Ishikawa (cell line): ENCODE results near the gene E2F2.

Experiments used
- CEBPB ChIP-seq: IDR thresholded peaks from 2 replicates; pipeline ENCODE4 v1.6.1; 2012
- CREB1 ChIP-seq: IDR thresholded peaks from 2 replicates; pipeline ENCODE4 v1.6.1; 2012; ENCODE audit warnings: low read depth
- EGR1 ChIP-seq: IDR thresholded peaks from 2 replicates; pipeline ENCODE4 v1.6.1; 2012
- EP300 ChIP-seq: IDR thresholded peaks from 2 replicates; pipeline ENCODE4 v1.6.1; 2012; ENCODE audit warnings: borderline replicate concordance
- FOXM1 ChIP-seq: IDR thresholded peaks from 2 replicates; pipeline ENCODE4 v1.6.1; 2012; ENCODE audit warnings: low read depth, borderline replicate concordance
- MAX ChIP-seq: IDR thresholded peaks from 2 replicates; pipeline ENCODE4 v1.6.1; 2012
- NFIC ChIP-seq: IDR thresholded peaks from 2 replicates; pipeline ENCODE4 v1.6.1; 2012
- RAD21 ChIP-seq: IDR thresholded peaks from 2 replicates; pipeline ENCODE4 v1.6.1; 2012; ENCODE audit warnings: low read depth
- TAF1 ChIP-seq: IDR thresholded peaks from 2 replicates; pipeline ENCODE4 v1.6.1; 2012; ENCODE audit warnings: low read depth, mild to moderate bottlenecking
- TCF12 ChIP-seq: IDR thresholded peaks from 2 replicates; pipeline ENCODE4 v1.6.1; 2012; ENCODE audit warnings: low read depth
- TEAD4 ChIP-seq: IDR thresholded peaks from 2 replicates; pipeline ENCODE4 v1.6.1; 2012
- USF1 ChIP-seq: IDR thresholded peaks from 2 replicates; pipeline ENCODE4 v1.6.1; 2012
- YY1 ChIP-seq: IDR thresholded peaks from 2 replicates; pipeline ENCODE4 v1.6.1; 2012; ENCODE audit warnings: low read depth
- ZBTB7A ChIP-seq: IDR thresholded peaks from 2 replicates; pipeline ENCODE4 v1.6.1; 2012; ENCODE audit warnings: low read depth
- TF ChIP-seq, protein P1 (sequence below): IDR thresholded peaks from 2 replicates; pipeline ENCODE4 v1.6.1; 2012; ENCODE audit warnings: low read depth, mild to moderate bottlenecking

Gene E2F2

DNA sequence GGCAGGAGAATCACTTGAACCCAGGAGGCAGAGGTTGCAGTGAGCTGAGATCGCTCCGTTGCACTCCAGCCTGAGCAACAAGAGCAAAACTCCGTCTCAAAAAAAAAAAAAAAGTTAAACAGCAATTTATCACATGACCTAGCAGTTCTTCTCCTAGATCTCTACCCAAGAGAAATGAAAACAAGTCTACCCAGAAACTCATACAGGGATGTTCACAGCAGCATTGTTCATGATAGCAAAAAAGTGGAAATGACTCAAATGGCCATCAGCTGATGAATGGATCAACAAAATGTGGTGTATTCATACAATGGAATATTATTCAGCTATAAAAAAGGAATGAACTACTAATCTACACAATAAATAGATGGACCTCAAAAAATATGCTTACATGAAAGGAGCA lies 40.4 kb upstream of the E2F2 start:
- no peak for TF ChIP-seq CREB1
- TF ChIP-seq EGR1, result no peak
- no peak for TF ChIP-seq TCF12

GRCh38 chr1:23570001-23570691 lies 39.1 kb upstream of the E2F2 start:
- no peak for TF ChIP-seq TAF1
- TF ChIP-seq TCF12, result no peak
- no peak for TF ChIP-seq TEAD4
- no peak for TF ChIP-seq RAD21
- no peak for TF ChIP-seq YY1
- TF ChIP-seq, protein P1, sequence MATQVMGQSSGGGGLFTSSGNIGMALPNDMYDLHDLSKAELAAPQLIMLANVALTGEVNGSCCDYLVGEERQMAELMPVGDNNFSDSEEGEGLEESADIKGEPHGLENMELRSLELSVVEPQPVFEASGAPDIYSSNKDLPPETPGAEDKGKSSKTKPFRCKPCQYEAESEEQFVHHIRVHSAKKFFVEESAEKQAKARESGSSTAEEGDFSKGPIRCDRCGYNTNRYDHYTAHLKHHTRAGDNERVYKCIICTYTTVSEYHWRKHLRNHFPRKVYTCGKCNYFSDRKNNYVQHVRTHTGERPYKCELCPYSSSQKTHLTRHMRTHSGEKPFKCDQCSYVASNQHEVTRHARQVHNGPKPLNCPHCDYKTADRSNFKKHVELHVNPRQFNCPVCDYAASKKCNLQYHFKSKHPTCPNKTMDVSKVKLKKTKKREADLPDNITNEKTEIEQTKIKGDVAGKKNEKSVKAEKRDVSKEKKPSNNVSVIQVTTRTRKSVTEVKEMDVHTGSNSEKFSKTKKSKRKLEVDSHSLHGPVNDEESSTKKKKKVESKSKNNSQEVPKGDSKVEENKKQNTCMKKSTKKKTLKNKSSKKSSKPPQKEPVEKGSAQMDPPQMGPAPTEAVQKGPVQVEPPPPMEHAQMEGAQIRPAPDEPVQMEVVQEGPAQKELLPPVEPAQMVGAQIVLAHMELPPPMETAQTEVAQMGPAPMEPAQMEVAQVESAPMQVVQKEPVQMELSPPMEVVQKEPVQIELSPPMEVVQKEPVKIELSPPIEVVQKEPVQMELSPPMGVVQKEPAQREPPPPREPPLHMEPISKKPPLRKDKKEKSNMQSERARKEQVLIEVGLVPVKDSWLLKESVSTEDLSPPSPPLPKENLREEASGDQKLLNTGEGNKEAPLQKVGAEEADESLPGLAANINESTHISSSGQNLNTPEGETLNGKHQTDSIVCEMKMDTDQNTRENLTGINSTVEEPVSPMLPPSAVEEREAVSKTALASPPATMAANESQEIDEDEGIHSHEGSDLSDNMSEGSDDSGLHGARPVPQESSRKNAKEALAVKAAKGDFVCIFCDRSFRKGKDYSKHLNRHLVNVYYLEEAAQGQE, result no peak

GRCh38 chr1:23568608-23569383 lies 37.8 kb upstream of the E2F2 start:
- TF ChIP-seq USF1, result no peak
- no peak for TF ChIP-seq YY1
- TF ChIP-seq CREB1, result no peak
- TF ChIP-seq CEBPB, result no peak
- no peak for TF ChIP-seq TCF12
- no peak for TF ChIP-seq EGR1
- no peak for TF ChIP-seq RAD21
- TF ChIP-seq EP300, result no peak
- no peak for TF ChIP-seq TEAD4
- TF ChIP-seq, protein P1, result no peak
- TF ChIP-seq MAX, result no peak
- TF ChIP-seq FOXM1, result no peak
- TF ChIP-seq ZBTB7A, result no peak
- no peak for TF ChIP-seq NFIC
- TF ChIP-seq TAF1, result no peak

DNA sequence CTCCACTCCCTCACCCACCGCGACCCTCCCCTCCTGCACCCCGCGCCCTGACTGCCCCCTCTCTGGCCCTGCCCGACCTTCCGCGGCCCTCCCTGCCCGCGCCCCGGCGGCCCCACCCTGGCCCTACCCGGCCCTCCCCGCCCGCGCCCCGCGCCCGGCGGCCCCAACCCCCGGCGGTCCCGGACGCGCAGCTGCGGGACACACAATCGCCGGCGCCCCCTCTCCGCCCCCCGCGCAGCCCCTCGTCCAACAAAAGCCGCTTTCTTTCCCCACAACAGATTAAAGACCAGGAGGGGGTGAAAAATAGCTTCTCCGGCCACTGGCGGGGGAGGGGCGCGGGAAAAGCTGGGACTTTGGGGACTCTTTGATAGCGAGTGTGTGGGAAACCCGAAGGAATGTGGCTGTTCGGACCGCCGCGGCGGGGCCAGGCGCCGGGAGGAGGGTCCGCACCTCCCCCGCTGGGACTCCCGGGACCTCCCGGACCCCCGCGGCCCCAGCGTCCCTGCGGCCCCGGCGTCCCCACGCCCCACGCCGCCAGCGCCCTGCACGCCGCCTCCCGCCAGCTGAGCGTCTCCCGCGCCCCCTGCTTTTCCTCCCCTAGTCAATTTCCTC lies 37.1 kb upstream of the E2F2 start:
- TF ChIP-seq RAD21 (no peak), EGR1 (no peak), EP300 (no peak), MAX (no peak), TCF12 (no peak), ZBTB7A (no peak), YY1 (no peak), TEAD4 (no peak), FOXM1 (no peak), USF1 (no peak), CEBPB (no peak)

DNA sequence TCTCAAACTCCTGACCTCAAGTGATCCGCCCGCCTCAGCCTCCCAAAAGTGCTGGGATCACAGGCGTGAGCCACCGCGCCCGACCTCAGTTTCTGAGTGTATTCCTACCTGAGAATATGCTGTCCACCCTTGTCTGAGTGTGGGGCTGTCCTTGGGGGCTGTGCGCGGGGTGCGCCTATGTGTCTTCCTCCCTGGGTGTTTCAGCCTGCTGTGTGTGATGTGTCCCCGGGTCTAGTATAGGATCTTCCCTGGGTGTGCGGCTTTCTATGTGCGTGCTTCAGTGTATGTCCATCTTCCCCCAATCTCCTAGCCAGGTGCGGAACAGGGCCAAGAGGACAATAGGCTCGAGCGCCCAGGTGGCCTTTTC lies 36.6 kb upstream of the E2F2 start:
- TF ChIP-seq ZBTB7A (no peak), TAF1 (no peak), EGR1 (no peak), CREB1 (no peak), CEBPB (no peak), FOXM1 (no peak), MAX (no peak), USF1 (no peak)
